OCI-LY7 (cell line): ENCODE measurements around the gene SUB1. TPM values are rescaled to one million over a fixed set of nuclear protein-coding genes. Genes with fewer than 3 reads are reported as not detected.
"Not testable (repeated sequence)": the region's sequence is repeated elsewhere in the genome, so short reads cannot be mapped to it uniquely, and the experiment has no call there.

Experiments
- BruUV-seq: library from RNA; stranded (reverse); fragments of 400-500 nt; replicated peaks from 2 replicates; lab custom pipeline; 2021; lab: Mats Ljungman, UMichigan
- CTCF ChIA-PET: fragments of 300-600 bp; sonication (Branson Sonifier 250); formaldehyde crosslinking; loops from one replicate; lab custom pipeline; 2022; ENCODE audit warnings: antibody characterized with exemption; ENCODE audit not compliant: unreplicated experiment; lab: Charles Lee
- POLR2A ChIA-PET: fragments of 300-600 bp; sonication (Branson Sonifier 250); formaldehyde crosslinking; loops from one replicate; lab custom pipeline; 2022; ENCODE audit warnings: antibody characterized with exemption; lab: Charles Lee
- DNase-seq: peaks from one replicate; pipeline ENCODE4 v3.0.0-alpha.2; 2015; ENCODE audit warnings: low spot score
- H2AFZ ChIP-seq: fragments of 200-600 bp; sonication (generic), shearing (Covaris generic); 2 replicates; pipeline ENCODE4 v1.6.1; 2014; ENCODE audit warnings: mild to moderate bottlenecking, antibody characterized with exemption, low read length, moderate library complexity
- H3K27ac ChIP-seq: fragments of 200-600 bp; sonication (generic); 2 replicates; pipeline ENCODE4 v1.5.1; 2014; ENCODE audit warnings: mixed run types, low read depth, mild to moderate bottlenecking, moderate library complexity, low read length, inconsistent platforms; ENCODE audit not compliant: poor library complexity, severe bottlenecking
- H3K36me3 ChIP-seq: fragments of 200-600 bp; sonication (generic); 2 replicates; pipeline ENCODE4 v1.6.1; 2014; ENCODE audit warnings: mild to moderate bottlenecking, antibody characterized with exemption, low read length, moderate library complexity, mixed read lengths; ENCODE audit not compliant: insufficient read depth
- H3K4me1 ChIP-seq: fragments of 200-600 bp; sonication (generic); 2 replicates; pipeline ENCODE4 v1.5.1; 2014; ENCODE audit warnings: mild to moderate bottlenecking, low read length; ENCODE audit not compliant: insufficient read depth, poor library complexity, severe bottlenecking
- H3K4me2 ChIP-seq: fragments of 200-600 bp; sonication (generic); 2 replicates; pipeline ENCODE4 v1.6.1; 2014; ENCODE audit warnings: mild to moderate bottlenecking, low read length
- H3K4me3 ChIP-seq: fragments of 200-600 bp; sonication (generic); 2 replicates; pipeline ENCODE4 v1.5.1; 2014; ENCODE audit warnings: mild to moderate bottlenecking, low read depth, low read length; ENCODE audit not compliant: poor library complexity, severe bottlenecking
- H3K79me2 ChIP-seq: fragments of 200-600 bp; sonication (generic); 2 replicates; pipeline ENCODE4 v1.6.1; 2016; ENCODE audit warnings: low read depth, mild to moderate bottlenecking, low read length, moderate library complexity, mixed read lengths; ENCODE audit not compliant: insufficient read depth
- H3K9me2 ChIP-seq: fragments of 200-600 bp; sonication (generic); 2 replicates; pipeline ENCODE4 v1.6.1; 2016; ENCODE audit warnings: mild to moderate bottlenecking, low read length, mixed read lengths; ENCODE audit not compliant: insufficient read depth
- H3K9me3 ChIP-seq: fragments of 200-600 bp; sonication (generic); 2 replicates; pipeline ENCODE4 v1.6.1; 2014; ENCODE audit warnings: mild to moderate bottlenecking, mixed run types, low read length, mixed read lengths
- H4K20me1 ChIP-seq: fragments of 200-600 bp; sonication (generic); 2 replicates; pipeline ENCODE4 v1.6.1; 2014; ENCODE audit warnings: mild to moderate bottlenecking, antibody characterized with exemption, low read length, moderate library complexity, mixed read lengths; ENCODE audit not compliant: insufficient read depth
- CTCF ChIP-seq: fragments of 200-600 bp; sonication (generic); conservative IDR thresholded peaks from 2 replicates; pipeline ENCODE4 v1.5.1; 2014; ENCODE audit warnings: mild to moderate bottlenecking, antibody characterized with exemption, low read length, moderate library complexity, mixed read lengths
- EZH2phosphoT487 ChIP-seq: fragments of 200-600 bp; sonication (generic); IDR thresholded peaks from 2 replicates; pipeline ENCODE4 v1.6.1; 2018; ENCODE audit warnings: low read depth, borderline replicate concordance, mild to moderate bottlenecking, mixed run types, antibody characterized with exemption, low read length, moderate library complexity, mixed read lengths
- intact Hi-C: fragments of 100-400 bp; cut with micrococcal nuclease; formaldehyde crosslinking; loops from one replicate; pipeline ENCODE4 v1.10.0; 2022; ENCODE audit not compliant: unreplicated experiment
- total RNA-seq, 2 experiments: library from RNA; depleted of rRNA in 1 of 2; stranded (reverse); fragments of >200 nt in 1 of 2; shearing (Covaris generic) in 1 of 2; gene quantifications; 2 replicates each; pipeline ENCODE4 v1.2.3, GENCODE V29; 2014 to 2022

SUB1 gene
- total RNA-seq, 2 experiments from 2014 or later, result 40.3 to 69.2 TPM

GRCh38 chr5:32571128-32571527, 14.2 kb upstream of the SUB1 start:
- no peak overlapping the region for H3K4me3 ChIP-seq
- H3K9me2 ChIP-seq, result no peaks in the 10 kb centered on the region
- no peak overlapping the region for H3K4me2 ChIP-seq
- no TSS peak for BruUV-seq
- intact Hi-C loops, result no loop called here
- H3K9me3 ChIP-seq, result no peaks in the 10 kb centered on the region
- no peak for TF ChIP-seq EZH2phosphoT487
- no peak for TF ChIP-seq CTCF
- no peak for DNase-seq
- H3K36me3 ChIP-seq, result no peaks in the 10 kb centered on the region
- ChIA-PET POLR2A (interaction anchor here (0.8 to 1.0 kb wide), 2 partner anchors 9 to 157 kb away, joined by 3 read pairs; no protein-coding TSS in a partner anchor), CTCF (no interaction called here)
- no peaks in the 10 kb centered on the region for H3K79me2 ChIP-seq
- no peak overlapping the region for H3K27ac ChIP-seq
- H4K20me1 ChIP-seq, result no peaks in the 10 kb centered on the region
- H3K4me1 ChIP-seq, result peaks cover 18% of the 10 kb centered on the region
- H2AFZ ChIP-seq, result no peak overlapping the region

GRCh38 chr5:32572778-32573480, 12.4 kb upstream of the SUB1 start:
- H2AFZ ChIP-seq, result no peak overlapping the region
- no peaks in the 10 kb centered on the region for H4K20me1 ChIP-seq
- peak overlapping the region; percentile 38 for H3K4me2 ChIP-seq
- no peak for TF ChIP-seq EZH2phosphoT487
- TF ChIP-seq CTCF, result no peak
- H3K4me3 ChIP-seq, result no peak overlapping the region
- POLR2A ChIA-PET, result interaction anchor here (0.7 to 1.3 kb wide), 5 partner anchors 10 to 35 kb away, joined by 3 to 4 read pairs (median 3); partner anchors contain the start of gene SUB1
- H3K36me3 ChIP-seq, result no peaks in the 10 kb centered on the region
- H3K9me3 ChIP-seq, result no peaks in the 10 kb centered on the region
- H3K4me1 ChIP-seq, result peaks cover 18% of the 10 kb centered on the region
- BruUV-seq, result no TSS peak
- peak; percentile 85 for DNase-seq
- H3K27ac ChIP-seq, result no peak overlapping the region
- no peaks in the 10 kb centered on the region for H3K79me2 ChIP-seq
- CTCF ChIA-PET, result no interaction called here
- no peaks in the 10 kb centered on the region for H3K9me2 ChIP-seq
- intact Hi-C loops, result loop anchor here (1.0 kb wide), 2 partner anchors 10 to 33 kb away; no protein-coding TSS in a partner anchor

DNA sequence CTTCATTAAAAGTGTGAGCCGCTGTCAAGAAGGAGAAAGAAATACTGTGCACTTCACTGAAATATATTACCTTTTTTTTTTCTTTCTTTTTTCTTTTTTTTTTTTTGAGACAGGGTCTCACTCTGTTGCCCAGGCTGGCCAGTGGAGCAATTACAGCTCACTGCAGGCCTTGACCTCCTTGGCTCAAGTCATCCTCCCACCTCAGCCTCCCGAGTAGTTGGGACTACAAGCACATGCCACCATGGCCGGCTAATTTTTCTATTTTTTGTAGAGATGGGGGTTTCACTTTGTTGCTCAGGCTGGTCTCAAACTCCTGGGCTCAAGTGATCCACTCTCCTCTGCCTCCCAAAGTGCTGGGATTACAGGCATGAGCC, 11.9 kb upstream of the SUB1 start:
- H3K79me2 ChIP-seq, H3K9me2 ChIP-seq, H3K4me3 ChIP-seq, H4K20me1 ChIP-seq, BruUV-seq, CTCF ChIA-PET, H3K27ac ChIP-seq, H3K36me3 ChIP-seq, DNase-seq, H2AFZ ChIP-seq, H3K9me3 ChIP-seq: not testable (repeated sequence)
- Histone ChIP-seq H3K4me1 (peaks cover 18% of the 10 kb centered on the region), H3K4me2 (peak overlapping the region; percentile 21; the same call in 1 of the 2 replicates)
- intact Hi-C loops, result loop anchor here (1.0 kb wide), 2 partner anchors 10 to 33 kb away; no protein-coding TSS in a partner anchor
- POLR2A ChIA-PET, result interaction anchor here (1.1 to 1.3 kb wide), 4 partner anchors 10 to 42 kb away, joined by 3 to 4 read pairs (median 3); no protein-coding TSS in a partner anchor
